ENCODE measurements around the gene PGPEP1.

DNA sequence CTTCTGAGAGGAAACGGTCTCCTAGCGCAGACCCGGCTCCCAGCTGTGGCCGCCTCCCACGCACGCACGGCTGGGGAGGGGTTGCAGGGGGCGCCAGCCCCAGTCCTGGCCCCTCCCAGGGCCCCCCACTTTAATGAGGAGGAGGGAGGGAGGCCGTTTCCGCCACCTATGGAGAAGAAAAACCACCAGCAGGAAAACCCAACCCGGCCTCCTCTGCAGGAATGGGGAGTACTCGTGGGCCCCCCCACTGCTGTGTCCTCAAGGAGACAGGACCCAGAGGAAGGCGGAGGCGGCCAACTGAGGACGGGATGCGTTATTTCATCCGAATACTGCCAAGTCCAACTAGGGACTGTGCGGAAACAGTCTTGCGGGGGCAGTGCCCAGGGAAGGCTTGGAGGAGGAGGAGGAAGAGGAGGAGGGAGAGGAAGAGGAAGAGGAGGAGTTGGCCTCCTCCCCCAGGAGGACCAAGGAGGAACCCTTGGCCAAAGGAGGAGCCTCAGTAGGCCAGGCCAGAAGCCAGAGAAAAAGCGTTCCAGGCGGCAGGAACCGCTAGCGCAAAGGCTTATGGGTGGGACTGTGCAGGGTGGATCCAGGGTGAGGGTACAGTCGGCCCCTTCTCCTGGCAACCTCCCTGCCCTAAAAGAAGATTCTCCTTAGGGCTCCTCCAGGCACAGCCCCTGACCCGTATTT lies 74.9 kb downstream of the PGPEP1 start:
- TF ChIP-seq CTCF (IDR thresholded peaks at IDR 0.05) = no peak
- TF ChIP-seq POLR2A (IDR thresholded peaks at IDR 0.05) = peak in 1 of 4 donors; percentile 36

Measured in esophagus squamous epithelium (tissue), 4 donors.